Measurements from ENCODE around the gene PPM1E.

DNA sequence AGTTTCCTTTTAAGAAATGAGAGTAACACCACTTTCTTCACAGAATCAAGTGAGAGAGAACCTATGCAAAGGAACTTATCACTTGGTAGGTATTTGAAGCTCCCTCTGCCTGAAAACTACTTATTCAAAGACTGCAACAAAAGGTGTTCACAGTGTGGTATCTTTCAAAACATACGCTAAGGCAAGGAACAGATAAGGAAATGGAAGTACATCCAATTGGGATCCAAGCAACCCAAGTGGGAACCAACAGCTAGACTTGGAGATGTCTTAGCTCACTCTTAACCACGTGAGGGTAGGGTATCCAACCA is 431 bp upstream of the PPM1E start:
- TF ChIP-seq EP300 (conservative IDR thresholded peaks at IDR 0.05; ENCODE audit: poor library complexity, severe bottlenecking) (no peak), EZH2 (IDR thresholded peaks at IDR 0.05; ENCODE audit: borderline replicate concordance, insufficient read depth, low read length, poor library complexity, severe bottlenecking) (no peak)
- TF ChIP-seq, protein P1, sequence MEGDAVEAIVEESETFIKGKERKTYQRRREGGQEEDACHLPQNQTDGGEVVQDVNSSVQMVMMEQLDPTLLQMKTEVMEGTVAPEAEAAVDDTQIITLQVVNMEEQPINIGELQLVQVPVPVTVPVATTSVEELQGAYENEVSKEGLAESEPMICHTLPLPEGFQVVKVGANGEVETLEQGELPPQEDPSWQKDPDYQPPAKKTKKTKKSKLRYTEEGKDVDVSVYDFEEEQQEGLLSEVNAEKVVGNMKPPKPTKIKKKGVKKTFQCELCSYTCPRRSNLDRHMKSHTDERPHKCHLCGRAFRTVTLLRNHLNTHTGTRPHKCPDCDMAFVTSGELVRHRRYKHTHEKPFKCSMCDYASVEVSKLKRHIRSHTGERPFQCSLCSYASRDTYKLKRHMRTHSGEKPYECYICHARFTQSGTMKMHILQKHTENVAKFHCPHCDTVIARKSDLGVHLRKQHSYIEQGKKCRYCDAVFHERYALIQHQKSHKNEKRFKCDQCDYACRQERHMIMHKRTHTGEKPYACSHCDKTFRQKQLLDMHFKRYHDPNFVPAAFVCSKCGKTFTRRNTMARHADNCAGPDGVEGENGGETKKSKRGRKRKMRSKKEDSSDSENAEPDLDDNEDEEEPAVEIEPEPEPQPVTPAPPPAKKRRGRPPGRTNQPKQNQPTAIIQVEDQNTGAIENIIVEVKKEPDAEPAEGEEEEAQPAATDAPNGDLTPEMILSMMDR (IDR thresholded peaks at IDR 0.05; ENCODE audit: poor library complexity, severe bottlenecking) = no peak
